Vagina (tissue), 2 donors: Measurements from ENCODE around the gene FLT4.

Experiments used
- POLR2A ChIP-seq, 2 donors: fragments of 450-650 bp; IDR thresholded peaks; one replicate each; pipeline ENCODE4 v1.6.1; 2017; ENCODE audit warnings: antibody characterized with exemption in 2 of 2, mild to moderate bottlenecking in 2 of 2, moderate library complexity in 2 of 2
- TF ChIP-seq, protein P1 (sequence below), 3 experiments: fragments of 450-650 bp in 2 of 3; fragments of 200-600 bp in 1 of 3; sonication (generic) in 1 of 3; IDR thresholded peaks; one replicate each; pipeline ENCODE4 v1.5.1; 2017 to 2019; ENCODE audit warnings: antibody characterized with exemption in 3 of 3, mild to moderate bottlenecking in 2 of 3, moderate library complexity in 2 of 3

DNA sequence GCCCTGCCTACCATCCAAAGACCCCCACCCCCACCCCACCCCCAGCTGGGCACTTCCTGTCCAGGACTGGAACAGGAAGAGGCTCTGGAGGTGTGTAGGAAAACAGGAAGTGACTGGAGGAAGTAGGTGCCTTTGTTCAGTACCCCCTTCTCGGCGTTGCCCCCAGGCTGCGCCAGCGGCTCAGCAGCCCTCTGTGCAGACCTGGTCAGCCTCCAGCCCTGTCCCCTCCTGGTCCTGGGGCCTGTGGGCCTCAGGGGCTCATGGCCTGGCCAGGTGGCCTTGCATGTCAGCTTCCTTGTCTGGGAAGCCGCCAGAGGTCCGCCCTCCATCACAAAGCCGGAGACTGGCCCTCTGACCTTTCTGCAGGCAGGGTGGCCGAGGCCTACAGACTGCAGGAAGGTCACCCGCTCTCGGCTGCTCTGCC, 26.0 kb downstream of the FLT4 start:
- TF ChIP-seq, protein P1, sequence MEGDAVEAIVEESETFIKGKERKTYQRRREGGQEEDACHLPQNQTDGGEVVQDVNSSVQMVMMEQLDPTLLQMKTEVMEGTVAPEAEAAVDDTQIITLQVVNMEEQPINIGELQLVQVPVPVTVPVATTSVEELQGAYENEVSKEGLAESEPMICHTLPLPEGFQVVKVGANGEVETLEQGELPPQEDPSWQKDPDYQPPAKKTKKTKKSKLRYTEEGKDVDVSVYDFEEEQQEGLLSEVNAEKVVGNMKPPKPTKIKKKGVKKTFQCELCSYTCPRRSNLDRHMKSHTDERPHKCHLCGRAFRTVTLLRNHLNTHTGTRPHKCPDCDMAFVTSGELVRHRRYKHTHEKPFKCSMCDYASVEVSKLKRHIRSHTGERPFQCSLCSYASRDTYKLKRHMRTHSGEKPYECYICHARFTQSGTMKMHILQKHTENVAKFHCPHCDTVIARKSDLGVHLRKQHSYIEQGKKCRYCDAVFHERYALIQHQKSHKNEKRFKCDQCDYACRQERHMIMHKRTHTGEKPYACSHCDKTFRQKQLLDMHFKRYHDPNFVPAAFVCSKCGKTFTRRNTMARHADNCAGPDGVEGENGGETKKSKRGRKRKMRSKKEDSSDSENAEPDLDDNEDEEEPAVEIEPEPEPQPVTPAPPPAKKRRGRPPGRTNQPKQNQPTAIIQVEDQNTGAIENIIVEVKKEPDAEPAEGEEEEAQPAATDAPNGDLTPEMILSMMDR (IDR thresholded peaks at IDR 0.05) = no peak
- TF ChIP-seq POLR2A (IDR thresholded peaks at IDR 0.05) = no peak
